22Rv1 (cell line): ENCODE data around the gene ABCA13.
A peak's percentile ranks its signal among the peaks of the same experiment; 100 is the strongest.

Experiments used
- H3K27ac ChIP-seq: fragments of 450-650 bp; 2 replicates; pipeline ENCODE4 v1.5.1; 2017
- ZFX ChIP-seq: fragments of 450-650 bp; IDR thresholded peaks from 2 replicates; pipeline ENCODE4 v1.6.1; 2017; ENCODE audit warnings: antibody characterized with exemption, borderline replicate concordance
- TF ChIP-seq, protein P1 (sequence below): fragments of 450-650 bp; IDR thresholded peaks from 2 replicates; pipeline ENCODE4 v1.5.1; 2017; ENCODE audit warnings: mild to moderate bottlenecking

Gene ABCA13

DNA sequence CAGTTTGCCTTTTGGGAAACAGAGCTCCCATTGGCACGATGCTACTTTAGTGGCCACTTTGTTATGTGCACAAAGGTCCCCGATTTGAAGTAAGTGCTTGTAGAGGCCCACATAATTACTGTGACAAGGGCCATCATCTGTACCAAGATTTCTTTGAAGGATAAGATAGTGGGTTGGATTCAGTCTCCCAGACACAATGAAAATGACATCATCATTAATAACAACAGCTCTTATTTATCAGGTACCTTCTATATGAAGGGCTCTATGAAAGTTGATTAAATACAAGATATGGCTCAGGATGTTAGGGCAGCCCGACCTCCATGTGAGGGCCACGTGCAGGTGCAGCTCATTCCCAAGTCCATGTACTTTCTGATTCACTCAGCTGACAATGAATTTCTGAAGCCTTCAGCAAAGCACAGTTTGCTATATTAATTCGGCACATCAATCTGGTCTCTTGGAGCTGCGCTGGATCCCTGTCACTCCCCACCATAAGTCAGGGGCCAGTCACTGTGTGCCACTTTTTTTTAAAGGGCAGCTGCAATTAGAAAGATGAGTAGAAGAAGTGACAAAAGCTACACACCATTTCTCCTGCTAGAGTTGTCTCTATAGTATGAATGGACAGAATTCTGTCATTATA, 140.3 kb downstream of the ABCA13 start:
- no peak overlapping the region for H3K27ac ChIP-seq
- TF ChIP-seq, protein P1, sequence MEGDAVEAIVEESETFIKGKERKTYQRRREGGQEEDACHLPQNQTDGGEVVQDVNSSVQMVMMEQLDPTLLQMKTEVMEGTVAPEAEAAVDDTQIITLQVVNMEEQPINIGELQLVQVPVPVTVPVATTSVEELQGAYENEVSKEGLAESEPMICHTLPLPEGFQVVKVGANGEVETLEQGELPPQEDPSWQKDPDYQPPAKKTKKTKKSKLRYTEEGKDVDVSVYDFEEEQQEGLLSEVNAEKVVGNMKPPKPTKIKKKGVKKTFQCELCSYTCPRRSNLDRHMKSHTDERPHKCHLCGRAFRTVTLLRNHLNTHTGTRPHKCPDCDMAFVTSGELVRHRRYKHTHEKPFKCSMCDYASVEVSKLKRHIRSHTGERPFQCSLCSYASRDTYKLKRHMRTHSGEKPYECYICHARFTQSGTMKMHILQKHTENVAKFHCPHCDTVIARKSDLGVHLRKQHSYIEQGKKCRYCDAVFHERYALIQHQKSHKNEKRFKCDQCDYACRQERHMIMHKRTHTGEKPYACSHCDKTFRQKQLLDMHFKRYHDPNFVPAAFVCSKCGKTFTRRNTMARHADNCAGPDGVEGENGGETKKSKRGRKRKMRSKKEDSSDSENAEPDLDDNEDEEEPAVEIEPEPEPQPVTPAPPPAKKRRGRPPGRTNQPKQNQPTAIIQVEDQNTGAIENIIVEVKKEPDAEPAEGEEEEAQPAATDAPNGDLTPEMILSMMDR: no peak
- TF ChIP-seq ZFX: no peak

DNA sequence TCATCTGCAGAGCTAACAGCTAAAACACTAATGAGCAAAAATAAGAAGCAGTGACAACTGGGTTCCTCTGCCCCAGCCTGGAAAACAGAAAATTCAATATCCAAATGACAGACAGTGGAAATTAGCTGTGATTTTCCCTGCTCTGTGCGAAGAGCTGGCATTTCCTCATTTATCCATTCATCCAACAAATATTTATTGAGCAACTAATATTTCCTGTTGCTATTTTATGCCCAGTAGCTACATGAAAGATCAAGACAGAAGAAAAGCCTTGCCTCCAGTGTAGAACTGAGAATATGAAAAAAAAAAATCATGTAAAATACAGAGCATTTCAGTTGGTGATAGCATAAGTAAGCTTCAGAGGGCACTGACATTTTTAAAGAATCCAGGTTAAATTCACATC, 140.9 kb downstream of the ABCA13 start:
- no peak for TF ChIP-seq ZFX
- TF ChIP-seq, protein P1: no peak
- H3K27ac ChIP-seq: no peak overlapping the region

DNA sequence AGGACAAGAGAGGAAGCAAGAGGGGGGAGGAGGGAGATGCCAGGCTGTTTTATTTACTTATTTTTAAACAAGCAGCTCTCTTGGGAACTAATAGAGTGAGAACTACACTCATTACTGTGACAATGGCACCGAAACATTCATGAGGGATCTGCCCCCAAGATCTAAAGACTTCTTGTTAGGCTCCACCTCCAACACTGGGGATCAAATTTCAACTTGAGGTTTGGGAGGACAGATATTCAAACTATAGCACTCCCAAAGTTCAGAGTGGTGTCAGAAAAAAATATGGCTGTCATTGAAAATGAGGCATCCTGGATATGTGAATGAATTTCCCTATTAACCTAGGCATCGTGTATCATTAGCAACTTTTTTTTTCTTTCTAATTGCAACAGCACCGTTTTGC, 145.5 kb downstream of the ABCA13 start:
- TF ChIP-seq ZFX: no peak
- TF ChIP-seq, protein P1: no peak
- no peak overlapping the region for H3K27ac ChIP-seq

DNA sequence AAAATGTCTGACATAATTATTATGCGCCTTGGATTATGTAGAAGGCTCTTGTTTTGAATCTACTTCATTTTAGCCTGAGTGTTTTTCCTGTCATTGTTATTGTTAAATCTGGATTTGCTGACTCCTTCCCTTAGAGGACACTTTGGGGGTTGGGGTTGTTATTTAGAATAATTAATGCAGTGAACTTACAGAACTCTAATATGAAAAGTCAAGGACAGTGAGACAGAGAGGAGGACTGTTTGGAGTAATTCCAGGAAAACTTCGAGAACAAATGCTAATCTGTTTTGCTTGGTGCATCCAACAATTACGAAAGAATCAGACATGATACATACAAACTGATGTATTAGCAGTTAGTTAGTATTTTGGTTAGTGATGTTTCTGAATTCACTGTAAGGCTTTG, 146.1 kb downstream of the ABCA13 start:
- TF ChIP-seq ZFX: no peak
- TF ChIP-seq, protein P1: no peak
- no peak overlapping the region for H3K27ac ChIP-seq

DNA sequence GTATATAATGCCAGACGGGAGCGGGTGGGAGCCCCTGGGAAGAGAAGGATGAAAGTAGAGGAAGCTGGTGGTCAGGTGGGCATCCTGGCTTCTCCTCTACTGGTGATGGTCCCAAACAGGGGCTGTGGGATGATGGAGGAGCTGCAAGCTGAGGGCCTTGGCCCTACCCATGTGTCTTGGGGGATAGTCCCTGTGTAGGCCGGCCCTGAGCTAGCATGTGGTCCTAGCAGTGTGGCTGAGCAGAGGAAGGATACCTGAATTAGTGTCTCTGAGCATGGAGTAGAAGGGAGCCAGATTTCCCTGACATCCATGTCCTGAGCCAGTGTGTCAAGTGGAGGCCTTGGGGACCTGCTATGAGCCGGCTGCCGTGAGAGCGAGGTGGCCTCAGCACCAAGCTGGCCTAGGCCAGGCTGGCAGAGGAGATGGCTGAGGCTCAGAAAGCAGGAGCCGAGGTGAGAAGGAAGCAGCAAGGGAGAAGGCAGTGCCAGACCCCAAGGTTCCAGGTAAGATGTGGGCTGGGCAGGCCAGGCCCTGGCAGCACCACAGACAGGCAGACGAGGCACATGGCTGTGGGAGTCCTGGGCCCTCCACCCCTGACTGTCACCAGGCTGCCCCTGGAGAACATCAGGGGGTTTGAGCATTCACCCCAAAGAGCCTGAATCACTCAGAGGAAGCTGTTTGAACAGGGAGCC, 150.2 kb downstream of the ABCA13 start:
- TF ChIP-seq, protein P1: no peak
- no peak for TF ChIP-seq ZFX
- no peak overlapping the region for H3K27ac ChIP-seq

DNA sequence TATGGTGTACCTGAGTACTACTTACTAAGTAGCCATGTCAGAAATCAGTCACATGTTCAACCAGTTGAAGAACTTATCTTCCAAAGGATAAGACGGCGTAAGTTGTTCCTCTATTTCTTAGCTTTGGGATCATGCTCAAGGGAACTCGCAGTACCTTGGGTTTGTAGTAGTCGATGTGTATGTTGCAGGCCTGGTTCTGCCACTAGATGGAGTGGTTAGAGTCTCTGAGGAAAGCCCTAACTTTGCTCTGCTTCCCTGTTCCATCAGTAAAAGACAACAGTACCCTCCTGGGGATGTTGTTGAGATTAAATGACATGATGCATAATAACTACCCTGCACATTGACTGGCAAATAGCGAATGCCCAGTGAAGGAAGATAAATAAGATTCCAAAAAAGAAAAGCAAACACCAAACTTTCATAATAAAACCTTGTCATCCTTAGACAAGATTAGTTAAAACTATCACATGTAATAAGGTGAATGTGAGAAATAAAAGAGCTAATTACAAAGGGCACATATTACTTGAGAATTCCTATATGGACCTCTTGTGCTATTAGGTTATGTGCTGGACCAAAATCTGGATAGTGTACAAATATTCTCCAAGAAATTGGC, 165.9 kb downstream of the ABCA13 start:
- TF ChIP-seq, protein P1: peak; percentile 75
- no peak for TF ChIP-seq ZFX
- H3K27ac ChIP-seq: no peak overlapping the region

DNA sequence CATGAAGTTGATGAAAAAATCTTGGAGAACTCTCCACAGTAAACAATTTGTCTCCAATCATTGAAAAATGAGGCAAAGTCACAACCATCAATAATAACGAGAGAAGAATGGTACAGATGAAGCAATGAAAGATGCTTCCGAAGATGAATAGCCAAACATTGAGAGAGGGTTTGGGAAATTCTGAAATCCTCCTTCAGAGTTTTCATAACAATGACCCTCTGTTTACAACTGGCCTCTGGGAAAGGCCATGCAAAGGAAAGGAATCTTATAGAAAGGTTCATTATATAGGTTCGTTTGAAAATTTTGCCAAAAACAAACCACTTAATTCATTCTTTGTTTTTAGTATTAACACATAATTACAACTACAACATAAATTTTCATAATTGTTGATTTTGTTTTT, 166.5 kb downstream of the ABCA13 start:
- TF ChIP-seq, protein P1: no peak
- TF ChIP-seq ZFX: no peak
- no peak overlapping the region for H3K27ac ChIP-seq
